ENCODE measurements around the gene DTD2.
"Not testable (repeated sequence)": the region's sequence is repeated elsewhere in the genome, so short reads cannot be mapped to it uniquely, and the experiment has no call there.

Gene DTD2

DNA sequence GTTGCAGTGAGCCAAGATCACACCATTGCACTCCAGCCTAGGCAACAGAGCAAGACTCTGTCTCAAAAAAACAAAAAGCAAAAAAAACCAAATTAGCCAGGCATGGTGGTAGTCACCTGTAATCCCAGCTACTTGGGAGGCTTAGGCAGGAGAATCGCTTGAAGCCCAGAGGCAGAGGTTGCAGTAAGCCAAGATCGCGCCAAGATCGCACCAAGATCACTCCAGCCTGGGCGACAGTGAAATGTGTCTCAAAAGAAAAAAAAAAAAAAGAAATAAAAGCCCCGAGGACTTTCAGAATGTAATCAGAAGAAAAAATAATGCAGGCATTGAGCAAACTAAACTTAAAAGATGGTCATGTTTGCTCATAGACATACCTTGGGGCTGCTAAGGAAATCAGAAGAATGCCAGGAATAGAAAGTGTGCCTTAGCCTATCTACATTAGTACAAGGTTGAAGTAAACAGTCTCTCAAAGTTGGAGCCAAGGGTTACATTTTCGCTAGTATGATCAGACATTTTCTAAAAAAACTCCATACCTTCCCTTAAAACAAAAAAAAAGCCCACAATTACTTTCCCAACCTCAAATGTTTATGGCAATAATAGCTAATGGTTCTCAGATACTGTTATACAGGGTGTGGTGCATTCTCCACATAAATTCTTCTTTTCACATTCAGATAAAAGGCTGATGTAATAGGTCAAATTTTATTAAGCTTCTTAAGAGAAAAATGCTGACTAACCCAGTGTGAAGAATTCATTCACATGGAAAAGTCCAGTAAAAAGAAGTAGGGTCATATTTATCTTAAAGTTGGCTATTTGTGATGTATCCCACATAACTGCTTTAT, 15.8 kb downstream of the DTD2 start:
- ATAC-seq: no peak

DNA sequence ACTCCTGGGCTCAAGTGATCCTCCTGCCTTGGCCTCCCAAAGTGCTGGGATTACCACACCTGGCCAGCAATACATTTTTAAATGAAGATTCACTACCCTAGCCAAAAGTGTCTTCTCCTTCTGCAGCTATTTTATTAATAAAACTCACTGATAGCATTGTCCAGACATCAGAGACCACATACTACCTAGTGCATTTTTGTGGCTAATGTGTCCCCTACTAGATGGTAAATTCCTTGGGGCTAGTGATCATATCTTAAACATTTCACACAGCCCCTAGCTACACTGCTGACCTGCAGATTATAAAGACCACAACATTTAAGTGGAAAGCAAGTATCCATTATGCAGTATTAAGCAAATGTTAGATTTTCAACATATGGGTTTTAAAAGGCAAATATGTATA, 17.0 kb downstream of the DTD2 start:
- ATAC-seq: no peak

DNA sequence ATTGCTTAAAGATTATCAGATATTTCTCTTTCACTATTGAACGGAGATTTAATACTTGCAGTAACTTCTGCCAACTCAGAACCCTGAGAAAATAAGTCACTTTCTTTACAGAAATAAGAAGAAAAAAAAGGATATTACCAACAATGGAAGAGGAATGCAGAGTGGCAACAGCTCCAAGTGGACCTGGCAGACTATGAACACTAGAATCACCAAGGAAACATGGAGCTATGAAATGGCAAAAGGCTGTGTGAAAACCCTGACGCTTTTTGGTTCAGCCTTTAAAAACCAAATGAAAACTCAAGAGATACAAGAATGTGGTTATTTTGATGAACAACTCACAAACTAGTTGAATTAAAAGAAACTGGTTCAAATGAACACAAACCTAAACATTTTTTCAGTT, 17.7 kb downstream of the DTD2 start:
- no peak for ATAC-seq

DNA sequence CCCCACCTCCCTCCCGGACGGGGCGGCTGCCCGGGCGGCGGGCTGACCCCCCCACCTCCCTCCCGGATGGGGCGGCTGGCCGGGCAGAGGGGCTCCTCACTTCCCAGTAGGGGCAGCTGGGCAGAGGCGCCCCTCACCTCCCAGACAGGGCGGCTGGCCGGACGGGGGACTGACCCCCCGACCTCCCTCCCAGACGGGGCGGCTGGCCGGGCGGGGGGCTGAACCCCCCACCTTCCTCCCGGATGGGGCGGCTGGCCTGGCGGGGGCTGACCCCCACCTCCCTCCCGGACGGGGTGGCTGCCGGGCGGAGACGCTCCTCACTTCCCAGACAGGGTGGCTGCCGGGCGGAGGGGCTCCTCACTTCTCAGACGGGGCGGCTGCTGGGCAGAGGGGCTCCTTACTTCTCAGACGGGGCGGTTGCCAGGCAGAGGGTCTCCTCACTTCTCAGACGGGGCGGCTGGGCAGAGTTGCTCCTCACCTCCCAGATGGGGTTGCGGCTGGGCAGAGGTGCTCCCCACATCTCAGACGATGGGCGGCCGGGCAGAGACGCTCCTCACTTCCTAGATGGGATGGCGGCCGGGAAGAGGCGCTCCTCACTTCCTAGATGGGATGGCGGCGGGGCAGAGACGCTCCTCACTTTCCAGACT, 20.1 kb downstream of the DTD2 start:
- not testable (repeated sequence) for ATAC-seq

DNA sequence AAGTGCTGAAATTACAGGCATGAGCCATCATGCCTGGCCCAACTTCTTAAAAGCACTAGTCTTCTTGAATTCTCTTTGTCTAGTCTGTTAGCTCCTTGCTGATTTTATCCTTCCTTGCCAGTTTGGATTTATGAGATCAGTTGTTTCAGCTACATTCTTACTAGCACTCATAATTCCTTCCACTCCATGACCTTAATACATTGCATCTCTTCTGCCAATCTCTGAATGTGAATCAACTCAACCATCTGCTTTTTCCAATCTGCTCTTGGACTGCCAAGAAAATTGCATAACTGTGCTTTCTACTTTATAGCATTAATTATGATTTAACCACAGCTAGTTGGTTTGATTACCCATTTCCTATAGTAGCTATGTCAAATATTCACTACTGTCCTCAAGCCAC, 22.0 kb downstream of the DTD2 start:
- ATAC-seq: no peak

DNA sequence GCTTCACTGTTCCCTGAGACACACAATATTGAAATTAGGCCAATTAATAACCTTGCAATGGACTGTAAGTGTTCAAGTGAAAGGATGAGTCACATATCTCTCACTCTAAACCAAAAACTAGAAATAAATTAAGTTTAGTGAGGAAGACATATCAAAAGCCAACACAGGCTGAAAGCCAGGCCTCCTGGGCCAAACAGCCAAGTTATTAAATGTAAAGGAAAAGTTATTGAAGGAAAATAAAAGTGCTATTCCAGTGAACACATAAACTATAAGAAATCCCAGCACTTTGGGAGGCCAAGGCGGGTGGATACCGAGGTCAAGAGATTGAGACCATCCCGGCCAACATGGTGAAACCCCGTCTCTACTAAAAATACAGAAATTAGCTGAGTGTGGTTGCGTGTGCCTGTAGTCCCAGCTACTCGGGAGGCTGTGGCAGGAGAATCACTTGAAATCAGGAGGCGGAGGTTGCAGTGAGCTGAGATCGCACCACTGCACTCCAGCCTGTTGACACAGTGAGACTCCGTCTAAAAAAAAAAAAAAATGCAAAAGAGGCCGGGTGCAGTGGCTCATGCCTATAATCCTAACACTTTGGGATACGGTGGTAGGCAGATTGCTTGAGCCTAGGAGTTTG, 26.6 kb downstream of the DTD2 start:
- no peak for ATAC-seq

DNA sequence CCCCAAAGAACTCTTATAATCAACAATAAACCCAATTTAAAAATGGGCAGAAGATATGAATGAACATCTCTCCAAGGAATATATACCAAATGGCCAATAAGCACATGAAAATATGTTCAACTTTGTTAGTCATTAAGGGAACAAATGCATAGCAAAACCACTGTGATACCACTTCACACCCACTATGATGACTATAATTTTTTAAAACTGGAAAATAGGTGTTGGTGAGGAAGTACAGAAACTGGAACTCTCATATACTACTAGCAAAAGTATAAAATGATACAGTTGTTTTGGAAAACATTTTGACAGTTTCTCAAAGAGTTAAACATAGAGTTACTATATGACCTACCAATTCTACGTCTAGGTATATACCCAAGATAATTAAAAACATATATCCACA, 27.5 kb downstream of the DTD2 start:
- ATAC-seq: peak in 1 of 2 donors; percentile 55

DNA sequence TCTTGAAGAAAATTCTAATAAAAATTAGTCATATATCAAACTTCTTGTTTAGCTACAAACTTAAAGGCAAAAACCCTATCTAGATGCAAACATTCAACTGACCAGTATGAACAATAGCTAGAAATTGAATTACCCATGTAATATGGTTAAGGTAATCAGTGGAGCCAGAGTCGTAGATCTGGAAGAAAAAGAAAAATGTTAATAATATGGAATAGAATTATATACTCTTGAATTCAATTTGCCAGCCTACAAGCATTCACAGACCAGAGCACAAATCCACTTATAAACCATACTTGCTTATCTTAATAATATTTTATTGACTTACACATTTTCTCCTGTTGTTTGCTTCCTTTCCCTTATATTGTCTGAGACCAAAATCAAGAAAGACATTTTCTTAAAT, 29.3 kb downstream of the DTD2 start:
- ATAC-seq: no peak

DNA sequence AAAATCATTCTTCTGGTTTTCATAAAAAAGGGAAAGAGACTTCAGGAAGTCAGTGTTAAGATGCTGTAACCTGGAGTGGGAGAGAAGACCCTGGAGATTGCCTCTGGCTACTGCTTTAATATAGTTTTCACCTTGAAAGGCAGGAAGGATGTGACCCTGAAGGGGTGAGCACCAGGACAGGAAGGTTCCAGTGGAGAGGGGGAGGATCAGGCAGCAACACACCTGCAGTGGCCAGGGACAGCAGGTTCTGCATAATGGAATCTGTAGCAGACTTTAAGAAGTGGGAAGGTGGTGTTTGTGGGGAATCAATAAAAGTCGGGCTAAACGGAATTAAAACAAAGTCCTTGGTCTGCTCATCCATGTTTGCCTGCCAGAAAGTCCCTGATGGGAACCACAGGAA, 30.6 kb downstream of the DTD2 start:
- no peak for ATAC-seq

DNA sequence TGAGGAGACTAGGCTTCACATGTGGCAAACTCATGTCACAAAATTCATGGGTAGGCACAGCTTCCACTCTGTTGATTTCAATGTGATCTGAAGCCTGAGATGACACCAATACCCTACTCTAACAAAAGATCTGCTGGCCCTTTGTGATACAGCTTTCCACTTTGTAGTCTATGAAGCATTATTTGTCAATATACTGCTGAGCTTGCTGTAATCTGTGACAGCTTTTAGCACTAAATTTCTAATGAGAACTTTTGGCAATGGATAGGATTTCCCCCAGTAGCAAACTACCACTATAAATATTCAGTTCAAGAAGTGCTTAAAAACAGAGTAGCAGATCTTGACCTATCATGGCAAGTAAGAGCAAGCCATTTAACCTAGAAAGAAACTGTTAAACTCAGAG, 31.4 kb downstream of the DTD2 start:
- ATAC-seq: no peak

DNA sequence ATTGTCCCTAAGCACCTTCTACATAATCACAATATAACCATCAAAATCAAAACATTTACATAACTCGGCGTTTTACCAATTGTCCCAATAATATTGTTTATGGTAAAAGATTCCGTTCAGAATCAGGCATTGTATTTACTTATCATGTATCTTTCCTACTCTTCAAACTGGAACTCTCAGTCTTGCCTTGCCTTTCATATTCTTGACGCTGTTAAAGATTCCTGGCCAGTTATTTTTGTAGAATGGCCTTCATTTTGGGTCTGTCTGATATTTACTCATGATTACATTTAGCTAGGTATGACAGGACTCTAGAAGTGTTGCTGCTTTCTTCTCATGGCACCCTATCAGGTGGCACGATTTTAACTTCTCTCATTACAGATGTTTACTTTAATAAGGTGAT, 36.1 kb downstream of the DTD2 start:
- no peak for ATAC-seq

DNA sequence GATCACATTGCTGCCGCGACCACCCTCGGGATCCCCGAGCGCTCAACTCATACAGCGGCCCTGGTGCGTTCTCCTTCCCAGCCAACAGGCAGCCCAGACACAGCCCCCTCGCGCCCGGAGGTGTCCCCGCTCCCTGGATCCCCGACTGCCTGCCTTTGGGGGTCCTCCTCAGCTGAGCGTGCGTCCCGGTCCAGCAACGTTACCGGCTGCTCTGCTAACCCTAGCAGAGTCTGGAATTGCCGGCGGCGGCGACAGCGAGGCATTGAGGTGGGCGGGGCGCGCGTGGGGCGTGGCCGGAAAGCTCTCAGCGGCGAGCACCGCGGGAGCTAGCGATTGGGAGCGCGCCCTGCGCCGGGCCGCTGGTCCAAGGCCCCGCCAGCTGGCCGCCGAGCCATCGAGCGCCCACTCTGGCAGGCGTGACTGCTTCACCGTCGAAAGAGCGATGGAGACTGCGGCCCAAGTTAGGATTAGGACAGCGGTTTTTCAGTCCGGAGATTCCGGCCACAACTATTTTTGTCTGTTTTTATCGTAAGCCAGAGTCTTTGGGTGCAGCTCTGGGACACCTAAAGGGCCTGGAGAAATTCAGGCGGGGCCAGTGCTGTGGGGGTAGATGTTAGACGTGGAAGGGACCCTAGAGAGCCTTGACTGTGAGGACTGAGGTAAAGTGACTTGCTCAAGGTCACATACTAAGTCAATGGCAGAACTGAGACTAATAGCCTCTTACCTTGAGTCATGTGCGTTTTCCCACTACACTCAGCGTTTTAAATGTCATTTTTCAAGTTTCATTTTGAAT, 36.8 kb downstream of the DTD2 start, which contains the start of gene HEATR5A:
Gene HEATR5A, minus strand, starts transcription at position 232 of the 793 bp plus-strand sequence. CDS start 17,575 bp downstream, outside the sequence.
- ATAC-seq: peak; percentile 91 to 94

DNA sequence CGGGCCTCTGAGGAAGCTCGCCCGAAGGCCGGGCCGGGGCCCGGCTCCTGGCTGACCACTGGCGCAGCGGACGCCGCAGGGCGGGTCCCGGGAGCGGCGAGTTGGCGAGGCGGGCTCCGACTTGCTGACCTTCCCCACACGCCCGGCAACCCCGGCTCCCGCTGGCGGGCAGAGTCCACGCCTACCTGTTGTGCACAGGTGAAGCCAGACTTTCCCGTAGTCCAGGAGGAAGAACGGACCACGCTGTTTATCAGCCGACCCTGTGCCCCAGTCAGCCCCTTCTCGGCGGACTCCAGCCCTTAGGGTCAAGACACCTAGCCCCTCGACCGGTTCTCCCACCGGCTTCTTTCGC, 37.4 kb downstream of the DTD2 start:
- ATAC-seq: peak in 1 of 2 donors; percentile 1

DNA sequence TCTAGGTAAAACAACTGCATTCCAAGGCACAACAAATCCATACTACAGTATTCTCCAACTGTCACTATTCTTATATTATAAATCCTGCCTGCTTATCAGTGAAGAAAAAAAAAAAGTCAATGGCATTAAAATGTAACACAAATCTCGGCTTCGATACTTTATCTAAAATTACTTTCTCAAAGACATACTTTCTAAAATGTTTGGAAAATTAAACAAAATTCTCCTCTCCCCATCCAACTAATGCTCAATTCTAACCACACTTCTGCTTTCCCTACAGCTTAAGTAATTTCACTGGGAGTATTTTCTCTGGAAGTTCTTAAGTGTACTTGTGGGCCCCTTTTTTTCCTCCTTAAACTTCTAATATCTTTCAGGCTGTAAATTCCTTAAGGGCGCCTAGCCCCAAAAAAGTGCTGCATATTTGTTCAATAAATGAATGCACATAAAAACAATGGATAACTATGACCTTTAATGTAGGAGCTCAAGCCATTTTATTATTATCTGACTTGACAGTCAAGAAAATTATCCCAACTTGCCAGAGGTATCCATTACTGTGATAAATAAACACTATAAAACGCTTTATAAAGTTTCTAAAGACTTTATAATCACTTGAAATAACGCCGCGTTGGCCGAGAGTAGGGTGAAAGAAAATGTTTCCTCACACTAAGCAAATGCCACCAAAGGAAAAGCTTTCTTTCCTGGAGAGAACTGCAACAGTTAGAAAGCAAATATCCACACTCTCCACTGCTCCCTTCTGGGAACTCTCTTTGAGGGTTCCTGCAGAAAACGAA, 37.9 kb downstream of the DTD2 start:
- no peak for ATAC-seq

DNA sequence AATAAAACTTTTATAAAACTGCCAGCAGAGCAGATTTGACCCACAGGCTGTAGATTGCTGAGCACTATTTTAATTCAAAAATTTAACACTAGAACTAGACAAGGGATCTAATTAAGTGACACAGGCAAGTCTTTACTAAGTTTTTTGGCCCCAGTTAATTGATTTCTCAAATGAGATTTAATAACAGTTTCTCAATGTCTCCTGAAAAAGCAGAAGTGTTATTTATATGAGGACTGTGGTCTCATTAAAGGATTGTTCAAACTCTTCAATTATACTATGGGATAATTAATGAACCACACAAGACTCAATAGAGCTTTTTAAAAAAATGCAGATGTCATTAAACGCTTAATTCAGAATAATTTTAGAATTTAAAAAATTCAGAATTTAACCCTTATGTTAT, 38.9 kb downstream of the DTD2 start:
- ATAC-seq: no peak

DNA sequence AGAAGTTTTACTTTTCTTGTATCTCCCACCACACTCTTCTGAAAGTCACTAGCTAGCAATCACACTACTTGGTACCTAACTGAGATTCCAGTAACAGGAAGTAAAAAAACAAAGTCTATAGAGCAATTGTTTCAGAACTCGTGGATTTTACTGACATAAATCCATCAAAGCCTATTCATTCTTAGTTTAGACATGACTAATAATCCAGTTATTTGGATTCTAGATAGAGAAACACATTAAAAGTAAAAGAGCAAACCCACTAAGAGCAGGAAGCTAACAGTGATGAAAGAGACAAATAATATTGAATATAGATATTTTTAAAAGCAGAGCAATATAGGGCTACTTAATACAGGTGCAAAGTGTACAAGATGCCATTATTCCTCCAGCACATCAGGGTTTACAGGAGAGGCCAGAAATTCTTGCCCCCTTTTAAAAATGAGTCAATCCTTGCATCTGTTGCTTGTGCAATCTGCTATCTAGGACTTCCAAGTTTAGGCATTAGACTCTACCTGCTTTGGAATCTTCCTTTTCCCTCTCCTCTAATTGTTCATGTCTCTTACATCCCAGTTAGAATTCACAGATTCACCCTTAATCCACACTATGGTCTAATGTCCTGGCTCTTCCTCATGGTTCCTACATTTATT, 43.0 kb downstream of the DTD2 start:
- ATAC-seq: no peak

DNA sequence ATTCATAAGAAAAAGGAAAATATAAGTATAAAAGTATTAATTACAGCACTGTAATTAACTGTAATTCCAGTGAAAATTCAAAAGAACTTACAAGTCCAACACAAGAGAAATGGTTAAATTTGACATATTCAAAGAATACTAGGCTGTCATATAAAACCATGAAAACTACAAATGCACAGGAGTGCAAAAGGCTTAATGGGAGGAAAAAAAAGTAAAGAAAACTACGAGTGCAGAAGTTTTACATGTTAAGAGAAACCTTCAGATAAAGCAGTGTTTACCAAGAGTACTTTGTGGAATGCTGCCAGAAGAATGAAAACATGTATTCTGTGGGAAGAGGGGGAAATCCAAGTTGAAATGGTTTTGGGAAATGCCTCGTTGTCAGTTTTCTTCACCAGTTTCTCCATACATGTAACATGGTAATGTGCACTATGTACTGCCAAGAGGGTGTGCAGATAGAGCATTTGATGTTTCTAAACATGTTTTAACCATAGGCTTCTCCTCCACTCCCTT, 46.0 kb downstream of the DTD2 start:
- ATAC-seq: no peak

DNA sequence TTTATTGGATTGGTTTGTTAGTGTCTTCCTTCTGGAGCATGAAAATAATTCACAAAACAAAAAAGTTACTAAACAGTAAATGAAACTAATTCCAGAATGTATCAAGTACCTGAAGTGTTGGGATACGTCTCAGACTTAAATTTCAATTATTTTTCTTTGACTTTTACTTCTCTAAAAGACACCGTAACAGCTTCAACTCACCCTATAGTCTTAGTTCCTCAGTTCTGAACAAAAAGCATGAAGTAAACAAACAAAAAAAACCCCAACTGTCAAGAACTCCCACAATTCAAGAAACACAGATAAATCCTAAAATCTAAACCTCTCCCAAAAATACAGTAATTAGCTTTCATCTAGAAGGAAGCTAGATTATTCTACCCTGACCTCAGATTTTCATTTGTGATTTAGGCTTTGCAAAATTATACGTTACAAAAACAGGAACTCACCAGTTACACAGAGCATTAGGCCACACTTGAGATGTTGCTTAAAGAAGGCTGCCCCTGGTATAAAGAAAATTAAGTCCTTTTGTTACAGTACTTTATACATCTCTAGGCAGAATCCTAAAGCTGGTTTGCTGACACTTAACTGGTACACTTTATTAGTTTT, 47.2 kb downstream of the DTD2 start:
- no peak for ATAC-seq

DNA sequence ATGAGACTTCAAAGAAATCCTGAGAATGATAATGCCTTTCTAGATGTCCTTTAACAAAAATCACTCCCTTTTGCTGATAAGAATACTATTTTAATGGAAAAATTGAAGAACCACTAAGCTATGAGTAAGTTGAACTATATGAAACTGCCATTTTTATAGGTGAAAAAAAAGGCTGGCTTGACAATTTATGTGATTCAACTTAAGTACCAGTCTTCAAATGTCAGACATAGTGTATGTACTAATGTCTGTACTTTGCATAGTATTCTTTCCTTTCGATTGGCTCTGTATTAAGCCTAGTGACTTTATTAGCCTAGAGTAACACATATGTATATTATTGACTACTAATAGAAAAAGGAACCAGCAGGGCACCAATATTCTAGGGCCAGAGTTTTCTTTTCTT, 48.9 kb downstream of the DTD2 start:
- peak; percentile 24 to 35 for ATAC-seq

DNA sequence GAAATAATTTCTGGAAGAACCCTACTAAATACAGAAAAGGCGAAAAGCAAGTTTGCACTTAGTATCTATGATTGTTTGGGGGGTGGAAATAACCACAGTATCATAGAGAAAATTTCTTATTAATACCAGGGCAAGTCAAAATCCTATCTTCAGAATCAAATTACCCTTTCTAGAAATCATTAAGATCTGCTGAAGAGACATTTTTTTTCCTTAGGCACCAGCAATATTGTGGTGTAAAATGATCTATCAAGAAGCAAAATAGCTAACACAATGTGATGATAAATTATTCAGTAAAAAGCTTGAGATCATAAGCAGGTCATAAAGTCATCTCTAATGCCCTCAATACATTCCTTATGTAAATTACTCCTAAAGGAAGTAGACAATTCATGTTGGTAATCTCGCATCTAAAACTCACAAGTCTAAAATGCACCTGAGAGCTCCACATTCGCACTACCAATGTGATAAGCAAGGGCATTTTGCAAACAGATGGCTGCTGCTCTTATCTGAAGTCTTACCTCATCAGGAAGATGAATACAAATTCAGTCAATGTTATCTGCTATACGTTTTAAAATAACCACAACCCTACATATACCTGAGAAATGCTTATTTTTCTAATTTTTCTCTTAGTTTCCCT, 51.6 kb downstream of the DTD2 start:
- ATAC-seq: no peak

DNA sequence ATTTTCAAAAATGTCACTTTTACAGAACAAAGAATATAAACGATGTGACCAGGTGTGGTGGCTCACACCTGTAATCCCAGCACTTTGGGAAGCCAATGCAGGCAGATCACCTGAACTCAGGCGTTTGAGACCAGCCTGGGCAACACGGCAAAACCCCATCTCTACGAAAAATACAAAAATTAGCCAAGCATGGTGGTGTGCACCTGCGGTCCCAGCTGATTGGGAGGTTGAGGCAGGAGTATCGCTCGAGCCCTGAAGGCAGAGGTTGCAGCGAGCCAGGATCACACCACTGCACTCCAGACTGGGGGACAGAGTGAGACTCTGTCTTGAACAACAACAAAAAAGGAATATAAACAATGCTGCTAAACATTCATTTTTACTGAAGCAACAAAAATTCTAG, 52.2 kb downstream of the DTD2 start:
- ATAC-seq: no peak
